B cell (primary cell): ENCODE results near the gene YY1AP1. TPM values are rescaled to one million over a fixed set of nuclear protein-coding genes. Genes with fewer than 3 reads are reported as not detected.
"Not testable (repeated sequence)": the region's sequence is repeated elsewhere in the genome, so short reads cannot be mapped to it uniquely, and the experiment has no call there.

Source experiments
- ATAC-seq: fragments of 200-7000 bp; cut with Tn5 transposase; one replicate; pipeline ENCODE4 v1.10.0; 2021; ENCODE audit warnings: low read depth, mild to moderate bottlenecking, moderate number of reproducible peaks, moderate library complexity
- CTCF ChIA-PET: fragments of 350-600 bp; sonication (Branson Sonifier 250); formaldehyde crosslinking; loops from one replicate; lab custom pipeline; 2021; ENCODE audit warnings: antibody characterized with exemption, inconsistent platforms; lab: Charles Lee
- POLR2A ChIA-PET: fragments of 350-600 bp; sonication (Branson Sonifier 250); formaldehyde crosslinking; loops from one replicate; lab custom pipeline; 2021; ENCODE audit warnings: antibody characterized with exemption; lab: Charles Lee
- DNase-seq: peaks from one replicate; pipeline ENCODE4 v3.0.0; 2013
- H2AFZ ChIP-seq: 2 replicates; pipeline ENCODE4 v1.6.1; 2012; ENCODE audit warnings: mild to moderate bottlenecking, low read depth, low read length; ENCODE audit not compliant: insufficient read depth, poor library complexity, severe bottlenecking
- H3K27ac ChIP-seq, 2 donors: 1 replicate in 1 of 2; 2 replicates in 1 of 2; pipeline ENCODE4 v1.5.1; 2012 to 2013; ENCODE audit warnings: low read length in 2 of 2, mild to moderate bottlenecking in 2 of 2, moderate library complexity in 1 of 2
- H3K27me3 ChIP-seq, 4 experiments: fragments of 200-600 bp in 1 of 4; sonication (generic) in 1 of 4; replicated peaks in 1 of 4; 1 replicate in 2 of 4; 2 replicates in 2 of 4; pipeline versions ENCODE4 v1.6.1 to v1.7.0; 2013 to 2016; ENCODE audit warnings: low read length in 3 of 4, mild to moderate bottlenecking in 2 of 4, mixed read lengths in 1 of 4, moderate library complexity in 1 of 4; ENCODE audit not compliant: insufficient read depth in 4 of 4, control insufficient read depth in 3 of 4; ENCODE audit errors: control extremely low read depth in 1 of 4
- H3K36me3 ChIP-seq, 2 experiments: replicated peaks in 1 of 2; 1 replicate in 1 of 2; 2 replicates in 1 of 2; pipeline versions ENCODE4 v1.6.1 to v1.7.1; 2013; ENCODE audit warnings: low read length in 1 of 2; ENCODE audit not compliant: insufficient read depth in 2 of 2, control insufficient read depth in 1 of 2; ENCODE audit errors: control extremely low read depth in 1 of 2, extremely low read depth in 1 of 2
- H3K4me1 ChIP-seq, 2 donors: fragments of 200-600 bp in 1 of 2; sonication (generic) in 1 of 2; 1 replicate in 1 of 2; 2 replicates in 1 of 2; pipeline versions ENCODE4 v1.5.1 to v1.6.1; 2013 to 2017; ENCODE audit warnings: low read length in 2 of 2; ENCODE audit not compliant: control insufficient read depth in 2 of 2, insufficient read depth in 2 of 2
- H3K4me2 ChIP-seq: replicated peaks from 2 replicates; pipeline ENCODE3; 2012; ENCODE audit warnings: mild to moderate bottlenecking, low read depth, low read length; ENCODE audit not compliant: poor library complexity, severe bottlenecking
- H3K4me3 ChIP-seq, 5 experiments: fragments of 200-600 bp in 1 of 5; sonication (generic) in 1 of 5; 1 replicate in 3 of 5; 2 replicates in 2 of 5; pipeline versions ENCODE4 v1.5.1 to v1.7.0; 2011 to 2016; ENCODE audit warnings: low read length in 4 of 5, mild to moderate bottlenecking in 4 of 5, low read depth in 2 of 5, control low read depth in 1 of 5, moderate library complexity in 1 of 5; ENCODE audit not compliant: insufficient read depth in 1 of 5; ENCODE audit errors: control extremely low read depth in 1 of 5, extremely low read depth in 1 of 5
- H3K79me2 ChIP-seq: fragments of 200-600 bp; sonication (generic); one replicate; pipeline ENCODE4 v1.6.0; 2016; ENCODE audit warnings: low read length; ENCODE audit not compliant: control insufficient read depth, insufficient read depth
- H3K9ac ChIP-seq: fragments of 200-600 bp; sonication (generic); 2 replicates; pipeline ENCODE4 v1.6.1; 2017; ENCODE audit warnings: mild to moderate bottlenecking, low read length, moderate library complexity
- H3K9me3 ChIP-seq, 3 donors: one replicate each; pipeline versions ENCODE4 v1.6.1 to v1.7.1; 2013; ENCODE audit warnings: low read length in 2 of 3; ENCODE audit not compliant: control insufficient read depth in 2 of 3, insufficient read depth in 1 of 3; ENCODE audit errors: control extremely low read depth in 1 of 3
- H4K20me1 ChIP-seq: 2 replicates; pipeline ENCODE4 v1.6.0; 2012; ENCODE audit warnings: mild to moderate bottlenecking, low read length; ENCODE audit not compliant: insufficient read depth, control insufficient read depth, poor library complexity, severe bottlenecking
- H3K27ac Mint-ChIP-seq: one replicate; pipeline ENCODE4 v1.8.0; 2021; ENCODE audit warnings: mixed read lengths
- H3K27me3 Mint-ChIP-seq: one replicate; pipeline ENCODE4 v1.8.0; 2021; ENCODE audit warnings: mixed read lengths
- H3K4me1 Mint-ChIP-seq: one replicate; pipeline ENCODE4 v1.8.0; 2021; ENCODE audit warnings: mixed read lengths
- H3K4me3 Mint-ChIP-seq: one replicate; pipeline ENCODE4 v1.8.0; 2021; ENCODE audit warnings: mixed read lengths
- H3K9me3 Mint-ChIP-seq: one replicate; pipeline ENCODE4 v1.8.0; 2022; ENCODE audit warnings: mixed read lengths; ENCODE audit not compliant: insufficient read depth
- EZH2 ChIP-seq: IDR thresholded peaks from 2 replicates; pipeline ENCODE4 v1.6.1; 2012; ENCODE audit warnings: borderline replicate concordance, low read depth, mild to moderate bottlenecking, moderate library complexity, low read length; ENCODE audit not compliant: insufficient read depth, poor library complexity, severe bottlenecking
- WGBS: methylation state at CpG from one replicate; pipeline ENCODE4 v1.1.5; 2013; ENCODE audit warnings: missing lambda C conversion rate; ENCODE audit not compliant: insufficient coverage; 5-methylcytosine and 5-hydroxymethylcytosine counted together
- intact Hi-C: fragments of 100-400 bp; cut with micrococcal nuclease; formaldehyde crosslinking; loops from one replicate; pipeline ENCODE4 v1.10.0; 2022
- polyA plus RNA-seq: library from polyadenylated mRNA; depleted of rRNA; stranded (reverse); fragments of >200 nt; gene quantifications from 2 replicates; pipeline ENCODE4 v1.2.3, GENCODE V29; 2012
- total RNA-seq, 2 donors: library from RNA; stranded (reverse); fragments of 120-200 nt in 1 of 2; gene quantifications; 1 replicate in 1 of 2; 2 replicates in 1 of 2; pipeline versions ENCODE4 v1.2.3 to v1.2.4, GENCODE V29; 2013 to 2022
- TF ChIP-seq, protein P1 (sequence below): fragments of 200-600 bp; IDR thresholded peaks from one replicate; pipeline ENCODE4 v1.8.0; 2022; ENCODE audit warnings: antibody characterized with exemption, mild to moderate bottlenecking

Gene YY1AP1
- total and polyA plus RNA-seq, 2 donors (not counting 1 experiment from before 2014, with no cell fraction given): 95.4 to 156 TPM

DNA sequence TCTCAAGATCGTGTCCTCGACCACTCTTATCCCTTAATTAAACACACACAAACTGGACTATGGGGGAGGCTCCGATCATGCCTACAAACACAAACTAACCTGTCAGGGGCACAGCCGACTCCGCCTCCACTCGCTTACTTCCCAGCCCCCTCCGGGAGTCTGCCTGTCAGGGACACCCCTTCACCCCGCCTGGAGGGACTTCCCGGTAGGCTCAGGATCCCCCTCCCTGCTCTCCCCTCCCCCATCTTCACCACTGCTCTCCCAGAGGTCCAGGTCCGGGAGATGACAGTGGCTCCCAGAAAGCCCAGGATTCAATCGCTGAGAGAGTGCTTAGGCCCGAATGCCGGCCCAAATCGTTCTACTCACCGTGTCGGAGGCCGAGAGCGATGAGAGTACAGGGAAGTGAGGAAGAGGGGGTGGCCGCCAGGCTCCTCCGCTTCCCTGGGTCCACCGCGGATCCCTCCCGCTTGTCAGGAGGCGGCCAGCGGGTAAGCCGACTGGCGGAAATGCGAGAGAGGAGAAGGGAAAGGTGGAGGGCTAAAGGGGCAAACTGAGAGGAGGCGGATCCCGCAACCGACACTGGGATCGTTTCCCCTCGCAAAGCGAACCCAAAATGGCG, 760 bp downstream of the YY1AP1 start:
- H3K27me3 Mint-ChIP-seq, H3K27me3 ChIP-seq, H3K36me3 ChIP-seq, H3K9me3 ChIP-seq, DNase-seq, H3K9me3 Mint-ChIP-seq, CTCF ChIA-PET: not testable (repeated sequence)
- H3K27ac Mint-ChIP-seq: peak overlapping the region; percentile 97
- Histone ChIP-seq H3K79me2 (peaks cover 91% of the 10 kb centered on the region), H3K4me1 (peaks cover 16 to 19% of the 10 kb centered on the region in 2 donors), H3K9ac (peak overlapping the region; percentile 98), H4K20me1 (peaks cover 27% of the 10 kb centered on the region), H3K4me3 (peak overlapping the region; percentile 44 to 97 (median 95)), H3K27ac (peak overlapping the region; percentile 72 to 97), H3K4me2 (peak overlapping the region; percentile 75), H2AFZ (peak overlapping the region; percentile 100)
- WGBS: under 1% methylated on average over 26 of the region's 35 CpGs
- peaks cover 55% of the 10 kb centered on the region for H3K4me1 Mint-ChIP-seq
- POLR2A ChIA-PET: interaction anchor here (0.6 kb wide), 1 partner anchor 818 kb away, joined by 6 read pairs; no protein-coding TSS in a partner anchor
- peak; percentile 9 for ATAC-seq
- peak overlapping the region; percentile 97 for H3K4me3 Mint-ChIP-seq
- intact Hi-C loops: loop anchor here (2.0 kb wide), 4 partner anchors 57 to 379 kb away; partner anchors contain the start of genes FDPS, RIT1 and SYT11

DNA sequence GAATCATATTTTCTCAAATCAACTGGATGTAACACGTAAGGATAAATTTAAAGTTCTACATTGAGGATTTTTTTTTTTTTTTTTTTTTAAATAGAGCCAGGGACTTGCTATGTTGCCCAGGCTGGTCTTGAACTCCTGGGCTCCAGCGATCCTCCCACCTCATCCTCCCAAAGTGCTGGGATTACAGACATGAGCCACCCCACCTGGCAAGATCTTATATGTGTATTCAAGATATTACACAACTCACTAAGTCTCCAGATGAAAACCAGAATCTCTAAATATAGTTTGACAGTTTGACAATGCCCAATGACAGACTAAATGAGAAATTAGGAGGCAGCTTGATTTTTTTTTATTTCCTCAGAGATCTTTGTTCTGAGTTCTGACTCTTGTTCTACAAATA, 6.8 kb downstream of the YY1AP1 start:
- ChIA-PET POLR2A (no interaction called here), CTCF (no interaction called here)
- H4K20me1 ChIP-seq: peaks cover 53% of the 10 kb centered on the region
- Mint-ChIP-seq H3K4me1 (peaks cover 33% of the 10 kb centered on the region), H3K9me3 (no peaks in the 10 kb centered on the region), H3K4me3 (no peak overlapping the region), H3K27ac (no peak overlapping the region), H3K27me3 (no peaks in the 10 kb centered on the region)
- DNase-seq (no peak), ATAC-seq (no peak)
- H3K4me1 ChIP-seq: peaks cover 7 to 8% of the 10 kb centered on the region in 2 donors
- H3K79me2 ChIP-seq: peaks cover 81% of the 10 kb centered on the region
- no peaks in the 10 kb centered on the region for H3K9me3 ChIP-seq
- H3K4me2 ChIP-seq: no peak overlapping the region
- no CpG with 5 or more reads among the region's 2 CpGs for WGBS
- intact Hi-C loops: no loop called here
- H3K36me3 ChIP-seq: peaks cover 5 to 41% of the 10 kb centered on the region in 2 experiments
- no peak for TF ChIP-seq EZH2
- TF ChIP-seq, protein P1, sequence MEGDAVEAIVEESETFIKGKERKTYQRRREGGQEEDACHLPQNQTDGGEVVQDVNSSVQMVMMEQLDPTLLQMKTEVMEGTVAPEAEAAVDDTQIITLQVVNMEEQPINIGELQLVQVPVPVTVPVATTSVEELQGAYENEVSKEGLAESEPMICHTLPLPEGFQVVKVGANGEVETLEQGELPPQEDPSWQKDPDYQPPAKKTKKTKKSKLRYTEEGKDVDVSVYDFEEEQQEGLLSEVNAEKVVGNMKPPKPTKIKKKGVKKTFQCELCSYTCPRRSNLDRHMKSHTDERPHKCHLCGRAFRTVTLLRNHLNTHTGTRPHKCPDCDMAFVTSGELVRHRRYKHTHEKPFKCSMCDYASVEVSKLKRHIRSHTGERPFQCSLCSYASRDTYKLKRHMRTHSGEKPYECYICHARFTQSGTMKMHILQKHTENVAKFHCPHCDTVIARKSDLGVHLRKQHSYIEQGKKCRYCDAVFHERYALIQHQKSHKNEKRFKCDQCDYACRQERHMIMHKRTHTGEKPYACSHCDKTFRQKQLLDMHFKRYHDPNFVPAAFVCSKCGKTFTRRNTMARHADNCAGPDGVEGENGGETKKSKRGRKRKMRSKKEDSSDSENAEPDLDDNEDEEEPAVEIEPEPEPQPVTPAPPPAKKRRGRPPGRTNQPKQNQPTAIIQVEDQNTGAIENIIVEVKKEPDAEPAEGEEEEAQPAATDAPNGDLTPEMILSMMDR: no peak
- no peak overlapping the region for H2AFZ ChIP-seq
- no peak overlapping the region for H3K27ac ChIP-seq
- no peaks in the 10 kb centered on the region for H3K27me3 ChIP-seq
- H3K4me3 ChIP-seq: no peak overlapping the region
- H3K9ac ChIP-seq: no peak overlapping the region
